ENCODE results near the gene NFATC2IP.
"Not testable (repeated sequence)": the region's sequence is repeated elsewhere in the genome, so short reads cannot be mapped to it uniquely, and the experiment has no call there.

Gene NFATC2IP

GRCh38 chr16:29000019-29000418 is 49.3 kb downstream of the NFATC2IP start:
- FAIRE-seq, result no peak

DNA sequence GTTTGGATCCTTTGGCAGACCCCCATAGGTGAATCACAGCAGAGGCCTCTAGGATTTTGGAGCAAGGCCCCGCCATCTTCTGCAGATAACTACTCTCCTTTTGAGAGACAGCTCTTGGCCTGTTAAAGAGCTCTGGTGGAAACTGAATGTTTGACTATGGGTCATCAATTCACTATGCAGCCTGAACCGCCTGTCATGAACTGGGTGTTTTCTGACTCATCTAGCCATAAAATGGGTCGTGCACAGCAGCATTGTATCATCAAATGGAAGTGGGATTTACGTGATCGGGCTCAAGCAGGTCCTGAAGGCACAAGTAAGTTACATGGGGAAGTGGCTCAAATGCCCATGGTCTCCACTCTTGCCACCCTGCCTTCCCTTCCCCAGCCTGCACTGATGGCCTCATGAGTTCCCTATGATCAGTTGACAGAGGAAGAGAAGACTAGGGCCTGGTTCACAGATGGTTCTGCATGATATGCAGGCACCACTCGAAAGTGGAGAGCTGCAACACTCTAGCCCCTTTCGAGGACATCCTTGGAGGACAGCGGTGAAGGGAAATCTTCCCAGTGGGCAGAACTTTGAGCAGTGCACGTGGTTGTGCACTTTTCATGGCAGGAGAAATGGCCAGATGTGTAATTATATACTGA is 53.9 kb downstream of the NFATC2IP start:
- not testable (repeated sequence) for FAIRE-seq

DNA sequence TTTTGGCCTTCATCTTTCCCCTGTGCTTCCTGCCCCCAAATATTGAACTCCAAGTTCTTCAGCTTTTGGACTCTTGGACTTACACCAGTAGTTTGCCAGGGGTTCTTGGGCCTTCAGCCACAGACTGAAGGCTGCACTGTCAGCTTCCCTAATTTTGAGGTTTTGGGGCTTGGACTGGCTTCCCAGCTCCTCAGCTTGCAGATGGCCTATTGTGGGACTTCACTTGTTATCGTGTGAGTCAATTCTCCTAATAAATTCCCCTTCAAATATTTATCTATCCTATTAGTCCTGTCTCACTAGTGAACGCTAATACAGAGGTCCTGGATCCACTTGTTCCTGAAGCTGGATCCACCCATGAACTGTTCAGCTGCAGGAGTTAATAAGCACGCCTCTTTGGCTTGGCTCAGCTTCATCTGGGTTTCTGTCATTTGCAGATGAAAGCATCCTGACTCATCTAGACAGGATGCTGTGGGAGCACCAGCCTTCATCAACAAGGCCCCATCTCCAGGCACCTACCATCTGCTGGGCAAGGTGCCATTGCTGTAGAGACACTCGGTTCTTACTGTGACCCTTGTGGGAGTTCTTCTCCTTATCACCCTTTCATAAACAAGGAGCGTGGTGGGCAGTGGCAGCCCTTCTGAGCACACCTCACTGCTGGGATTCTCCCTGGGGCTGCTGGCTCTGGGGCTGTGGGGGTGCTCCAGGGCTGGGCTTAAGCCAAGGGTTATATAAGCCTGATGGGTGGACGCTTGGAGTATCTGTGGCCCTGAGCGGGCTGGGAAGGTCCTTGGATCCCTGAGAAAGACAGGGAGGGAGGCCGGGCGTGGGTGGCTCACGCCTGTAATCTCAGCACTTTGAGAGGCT is 57.2 kb downstream of the NFATC2IP start:
- FAIRE-seq, result no peak

DNA sequence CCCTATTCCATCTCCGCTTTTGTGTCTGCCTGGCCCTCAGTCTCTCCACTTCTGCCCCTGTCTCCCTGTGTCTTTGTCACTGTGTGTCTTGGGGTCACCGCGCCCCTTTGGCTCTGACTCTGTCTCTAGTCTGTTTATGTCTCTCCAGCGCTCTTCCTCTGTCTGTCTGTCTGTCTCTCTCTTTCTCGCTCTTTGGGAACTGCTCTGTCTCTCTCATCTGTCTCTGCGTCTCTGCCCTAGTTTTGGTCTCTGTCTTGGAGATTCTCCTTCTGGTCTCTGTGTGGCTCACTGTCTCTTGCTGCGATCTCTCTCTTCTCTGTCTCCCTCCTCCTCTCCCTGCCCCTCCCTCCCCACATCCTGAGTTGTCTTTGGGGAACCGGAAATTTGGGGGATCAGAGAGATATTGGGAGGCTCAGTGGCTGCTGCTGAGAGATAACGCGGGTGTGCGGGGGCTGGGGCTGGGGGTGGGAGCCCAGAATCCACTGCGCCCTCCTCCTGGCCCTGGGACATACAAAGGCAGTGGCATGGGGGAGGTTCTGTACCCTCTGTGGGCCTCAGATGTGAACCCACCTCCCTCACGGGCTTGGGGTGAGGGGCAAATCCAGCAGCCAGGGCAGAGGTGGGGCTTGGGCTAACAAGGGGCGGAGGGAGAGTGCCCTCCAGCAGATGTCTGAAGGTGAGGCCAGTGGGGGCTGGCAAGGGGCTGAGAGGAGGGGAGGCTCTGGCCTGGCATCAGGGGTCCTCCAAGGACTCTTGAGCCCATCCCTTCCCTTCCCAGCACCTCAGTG is 58.5 kb downstream of the NFATC2IP start:
- no peak for FAIRE-seq

DNA sequence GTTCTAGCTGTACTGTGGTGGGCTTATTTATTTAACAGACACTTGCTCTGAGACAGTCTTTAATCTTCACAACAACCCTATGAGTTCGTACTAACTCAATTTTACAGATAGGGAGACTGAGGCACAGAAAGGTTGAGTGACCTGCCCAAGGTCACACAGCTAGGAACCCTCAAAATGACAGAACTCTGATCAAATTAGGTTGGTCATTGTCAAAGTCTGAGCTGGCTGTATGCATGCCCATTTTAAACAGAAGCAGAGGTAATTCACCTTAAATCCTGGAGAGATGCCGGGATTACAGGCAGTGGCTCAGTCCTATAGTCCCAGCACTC is 59.1 kb downstream of the NFATC2IP start:
- no peak for FAIRE-seq

DNA sequence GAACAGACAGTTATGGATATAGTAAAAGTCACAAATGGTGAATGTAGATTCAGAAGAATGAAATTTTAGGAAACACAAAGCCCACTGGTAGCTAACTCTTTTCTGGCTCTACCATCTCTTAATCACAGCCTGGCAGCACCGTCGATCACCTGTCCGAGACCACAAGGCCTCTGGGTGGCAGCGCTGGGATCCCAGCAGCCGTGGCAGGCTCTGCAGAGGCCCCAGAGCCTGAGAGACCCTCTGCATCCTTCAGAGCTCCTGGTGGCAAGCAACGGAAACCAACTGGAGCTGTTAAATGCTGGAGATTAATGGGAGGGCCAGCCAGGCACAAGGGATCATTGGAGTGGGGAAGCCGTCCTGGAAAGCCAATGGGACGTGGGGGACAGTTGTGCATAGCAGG is 60.4 kb downstream of the NFATC2IP start:
- FAIRE-seq, result no peak

DNA sequence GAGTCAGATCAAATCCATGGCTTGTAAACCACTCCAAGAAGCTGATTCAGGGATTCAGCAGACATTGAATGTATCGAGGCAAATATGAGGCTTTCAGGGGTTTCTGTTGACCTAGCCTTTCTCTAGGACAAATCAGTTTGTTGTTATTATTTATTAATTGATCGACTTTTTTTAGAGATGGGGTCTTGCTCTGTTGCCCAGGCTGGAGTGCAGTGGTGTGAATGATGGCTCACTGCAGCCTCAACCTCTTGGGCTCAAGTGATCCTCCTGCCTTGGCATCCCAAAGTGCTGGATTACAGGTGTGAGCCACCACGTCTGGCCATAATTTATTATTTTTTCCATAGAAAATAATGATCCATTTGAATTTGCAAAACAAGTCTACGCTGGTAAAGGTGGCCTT is 61.1 kb downstream of the NFATC2IP start:
- no peak for FAIRE-seq

GRCh38 chr16:29012913-29013553 is 62.3 kb downstream of the NFATC2IP start:
- no peak for FAIRE-seq

GRCh38 chr16:29014561-29015069 is 63.9 kb downstream of the NFATC2IP start:
- FAIRE-seq, result no peak

All from colon (tissue), 2 donors.